Gastrocnemius medialis (tissue), 4 donors: Measurements from ENCODE around the gene ANO10.

Source experiments
- POLR2A ChIP-seq, 2 donors: fragments of 450-650 bp; IDR thresholded peaks; one replicate each; pipeline ENCODE4 v1.6.1; 2017; ENCODE audit warnings: antibody characterized with exemption in 2 of 2, mild to moderate bottlenecking in 2 of 2, moderate library complexity in 2 of 2
- TF ChIP-seq, protein P1 (sequence below), 5 experiments: fragments of 450-650 bp in 3 of 5; fragments of 200-600 bp in 2 of 5; sonication (generic) in 2 of 5; IDR thresholded peaks in 4 of 5; conservative IDR thresholded peaks in 1 of 5; 1 replicate in 4 of 5; 2 replicates in 1 of 5; pipeline ENCODE4 v1.5.1; 2016 to 2019; ENCODE audit warnings: antibody characterized with exemption in 5 of 5, mild to moderate bottlenecking in 3 of 5, moderate library complexity in 3 of 5

DNA sequence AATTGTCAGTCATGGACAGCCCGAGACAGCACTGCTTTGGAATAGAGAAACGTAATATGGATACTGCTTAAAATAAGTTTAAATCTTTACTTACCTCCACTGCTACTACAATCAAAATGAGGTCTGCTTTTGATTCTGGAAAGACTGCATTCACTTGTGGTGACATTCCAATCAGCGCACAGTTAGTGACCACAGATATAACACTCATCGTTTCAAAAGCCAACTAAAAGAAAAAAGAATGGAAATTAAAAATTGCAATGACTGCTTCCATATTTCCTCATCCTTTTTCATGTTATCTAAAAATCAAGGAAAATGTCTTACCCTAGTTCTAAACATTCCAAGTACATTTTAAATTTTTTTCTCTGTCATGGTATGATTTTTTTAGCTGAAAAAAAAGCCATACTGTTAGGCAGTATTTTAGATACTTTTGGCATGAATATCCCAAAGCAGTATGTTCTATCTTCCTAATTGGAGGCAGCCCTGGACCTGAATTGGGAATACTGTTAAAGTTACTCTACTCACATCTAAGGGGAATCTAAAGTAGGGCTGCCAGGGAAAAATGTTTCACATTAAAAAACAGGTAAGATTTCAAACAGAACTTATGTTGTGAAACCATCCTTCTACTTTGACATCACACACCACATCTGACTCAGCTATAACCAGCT, 72.1 kb downstream of the ANO10 start:
- no peak for TF ChIP-seq POLR2A (IDR thresholded peaks at IDR 0.05)
- TF ChIP-seq, protein P1, sequence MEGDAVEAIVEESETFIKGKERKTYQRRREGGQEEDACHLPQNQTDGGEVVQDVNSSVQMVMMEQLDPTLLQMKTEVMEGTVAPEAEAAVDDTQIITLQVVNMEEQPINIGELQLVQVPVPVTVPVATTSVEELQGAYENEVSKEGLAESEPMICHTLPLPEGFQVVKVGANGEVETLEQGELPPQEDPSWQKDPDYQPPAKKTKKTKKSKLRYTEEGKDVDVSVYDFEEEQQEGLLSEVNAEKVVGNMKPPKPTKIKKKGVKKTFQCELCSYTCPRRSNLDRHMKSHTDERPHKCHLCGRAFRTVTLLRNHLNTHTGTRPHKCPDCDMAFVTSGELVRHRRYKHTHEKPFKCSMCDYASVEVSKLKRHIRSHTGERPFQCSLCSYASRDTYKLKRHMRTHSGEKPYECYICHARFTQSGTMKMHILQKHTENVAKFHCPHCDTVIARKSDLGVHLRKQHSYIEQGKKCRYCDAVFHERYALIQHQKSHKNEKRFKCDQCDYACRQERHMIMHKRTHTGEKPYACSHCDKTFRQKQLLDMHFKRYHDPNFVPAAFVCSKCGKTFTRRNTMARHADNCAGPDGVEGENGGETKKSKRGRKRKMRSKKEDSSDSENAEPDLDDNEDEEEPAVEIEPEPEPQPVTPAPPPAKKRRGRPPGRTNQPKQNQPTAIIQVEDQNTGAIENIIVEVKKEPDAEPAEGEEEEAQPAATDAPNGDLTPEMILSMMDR (IDR thresholded peaks at IDR 0.05 in 4 of 5, conservative IDR thresholded peaks at IDR 0.05 in 1 of 5): no peak
